GM12872 (cell line): ENCODE measurements around the gene USP2.

ENCODE experiments used
- CTCF ChIP-seq: IDR thresholded peaks from 3 replicates; pipeline ENCODE4 v1.5.1; 2011; ENCODE audit warnings: low read depth, mild to moderate bottlenecking, low read length, moderate library complexity; ENCODE audit not compliant: insufficient read depth

USP2 gene

GRCh38 chr11:119380160-119380826, 1.2 kb downstream of the USP2 start:
- no peak for TF ChIP-seq CTCF

- no peak for TF ChIP-seq CTCF
These were observed 2.5 kb downstream of the USP2 start for GRCh38 chr11:119378851-119379465.

- no peak for TF ChIP-seq CTCF
These were observed 3.4 kb downstream of the USP2 start for GRCh38 chr11:119377961-119378667.

GRCh38 chr11:119377112-119377901, 4.2 kb downstream of the USP2 start:
- no peak for TF ChIP-seq CTCF

- TF ChIP-seq CTCF = no peak
These were observed 5.2 kb downstream of the USP2 start for GRCh38 chr11:119376197-119376847.

GRCh38 chr11:119375337-119376196, 5.9 kb downstream of the USP2 start:
- no peak for TF ChIP-seq CTCF
